H1 (cell line): Measurements from ENCODE around the gene CHST9. TPM values are rescaled to one million over a fixed set of nuclear protein-coding genes. Genes with fewer than 3 reads are reported as not detected.

ENCODE experiments used
- EP300 ChIP-seq, 2 experiments: IDR thresholded peaks; 1 replicate in 1 of 2; 2 replicates in 1 of 2; pipeline ENCODE4 v1.6.1; 2011 to 2012; ENCODE audit warnings: low read depth in 2 of 2, low read length in 2 of 2, mild to moderate bottlenecking in 2 of 2, borderline replicate concordance in 1 of 2, inconsistent platforms in 1 of 2, moderate library complexity in 1 of 2
- GTF2F1 ChIP-seq: IDR thresholded peaks from 2 replicates; pipeline ENCODE4 v1.6.1; 2012; ENCODE audit warnings: low read depth, low read length, improper control_type of control experiment, borderline replicate concordance
- KDM5A ChIP-seq: fragments of 200-600 bp; IDR thresholded peaks from 2 replicates; pipeline ENCODE4 v1.7.1; 2012; ENCODE audit warnings: mild to moderate bottlenecking, low read length, inconsistent platforms, mixed read lengths
- RXRA ChIP-seq: IDR thresholded peaks from 2 replicates; pipeline ENCODE4 v1.6.1; 2011; ENCODE audit warnings: low read depth, mild to moderate bottlenecking, low read length, moderate library complexity; ENCODE audit not compliant: insufficient read depth
- SP1 ChIP-seq: IDR thresholded peaks from 2 replicates; pipeline ENCODE4 v1.6.1; 2011; ENCODE audit warnings: low read depth, low read length
- polyA plus RNA-seq, 7 experiments: library from polyadenylated mRNA; depleted of rRNA in 3 of 7; stranded (reverse) in 5 of 7; unstranded in 2 of 7; fragments of >200 nt in 5 of 7; fragments of 200-250 nt in 2 of 7; gene quantifications; 1 replicate in 5 of 7; 2 replicates in 1 of 7; 4 replicates in 1 of 7; pipeline versions ENCODE4 v1.2.1 to v1.2.3, GENCODE V29; 2011 to 2013; ENCODE audit warnings: missing spikeins in 2 of 7, mixed read lengths in 2 of 7
- total RNA-seq: library from RNA; stranded (reverse); fragmentation: NEBNext Ultra II Directional; extraction: Animal tissue kit (Norgen Biotek cat#: 25700); gene quantifications from 2 replicates; pipeline ENCODE4 v1.2.1, GENCODE V29; 2021

The CHST9 gene
- total and polyA plus RNA-seq, 2 of the 8 experiments (the other 6 are each of a cell fraction or from before 2014, with no cell fraction given): 3.2 to 24.3 TPM

GRCh38 chr18:27227721-27228120 lies 42.6 kb upstream of the CHST9 start (continued):
- no peak for TF ChIP-seq GTF2F1
- no peak for TF ChIP-seq RXRA
- TF ChIP-seq SP1: no peak
- TF ChIP-seq EP300 (IDR thresholded peaks at IDR 0.05; ENCODE audit: borderline replicate concordance in 1 of 2, low read depth in 2 of 2, low read length in 2 of 2): no peak
- TF ChIP-seq KDM5A: no peak
